Mucosa of descending colon (tissue), 3 donors: ENCODE results near the gene SH2B2. TPM values are rescaled to one million over a fixed set of nuclear protein-coding genes. Genes with fewer than 3 reads are reported as not detected.

ENCODE experiments used
- ATAC-seq: fragments of 200-7000 bp; cut with Tn5 transposase; one replicate; pipeline ENCODE4 v1.9.1; 2020; ENCODE audit warnings: mild to moderate bottlenecking, moderate library complexity
- DNase-seq, 3 donors: peaks; one replicate each; pipeline ENCODE4 v3.0.0-alpha.2; 2020
- H3K36me3 ChIP-seq: fragments of 200-600 bp; one replicate; pipeline ENCODE4 v1.8.0; 2021; ENCODE audit warnings: low read depth, mild to moderate bottlenecking
- H3K4me1 ChIP-seq: fragments of 200-600 bp; one replicate; pipeline ENCODE4 v1.8.0; 2021; ENCODE audit warnings: low read depth, mild to moderate bottlenecking
- H3K4me3 ChIP-seq: fragments of 200-600 bp; one replicate; pipeline ENCODE4 v1.8.0; 2021; ENCODE audit warnings: mild to moderate bottlenecking
- H3K9me3 ChIP-seq: fragments of 200-600 bp; one replicate; pipeline ENCODE4 v1.8.0; 2021; ENCODE audit warnings: mild to moderate bottlenecking
- intact Hi-C, 2 donors: fragments of 100-400 bp; cut with DNase I in 1 of 2; cut with micrococcal nuclease in 1 of 2; formaldehyde crosslinking; loops; one replicate each; pipeline versions ENCODE4 v1.11.0 to v1.11.1; 2022; cut with DNase I, micrococcal nuclease
- total RNA-seq, 3 donors: library from RNA; stranded (reverse); fragmentation: NEBNext Ultra II Directional in 2 of 3; extraction: Animal tissue kit (Norgen Biotek cat#: 25700) in 2 of 3; gene quantifications; one replicate each; pipeline versions ENCODE4 v1.2.1 to v1.2.4, GENCODE V29; 2021 to 2023
- TF ChIP-seq, protein P1 (sequence below): fragments of 200-600 bp; IDR thresholded peaks from one replicate; pipeline ENCODE4 v1.8.0; 2022; ENCODE audit warnings: antibody characterized with exemption, mild to moderate bottlenecking
- donor health status: DM: no; HTN: no; CAD: no; lungs with moderate emphysema.
- donor health status: DM: no; HTN: no; CAD: no.
- donor health status: DM: no; HTN: yes; CAD: no.

Gene SH2B2
- total RNA-seq, 3 donors from 2014 or later, result 2.3 to 3.7 (median 2.7) TPM

DNA sequence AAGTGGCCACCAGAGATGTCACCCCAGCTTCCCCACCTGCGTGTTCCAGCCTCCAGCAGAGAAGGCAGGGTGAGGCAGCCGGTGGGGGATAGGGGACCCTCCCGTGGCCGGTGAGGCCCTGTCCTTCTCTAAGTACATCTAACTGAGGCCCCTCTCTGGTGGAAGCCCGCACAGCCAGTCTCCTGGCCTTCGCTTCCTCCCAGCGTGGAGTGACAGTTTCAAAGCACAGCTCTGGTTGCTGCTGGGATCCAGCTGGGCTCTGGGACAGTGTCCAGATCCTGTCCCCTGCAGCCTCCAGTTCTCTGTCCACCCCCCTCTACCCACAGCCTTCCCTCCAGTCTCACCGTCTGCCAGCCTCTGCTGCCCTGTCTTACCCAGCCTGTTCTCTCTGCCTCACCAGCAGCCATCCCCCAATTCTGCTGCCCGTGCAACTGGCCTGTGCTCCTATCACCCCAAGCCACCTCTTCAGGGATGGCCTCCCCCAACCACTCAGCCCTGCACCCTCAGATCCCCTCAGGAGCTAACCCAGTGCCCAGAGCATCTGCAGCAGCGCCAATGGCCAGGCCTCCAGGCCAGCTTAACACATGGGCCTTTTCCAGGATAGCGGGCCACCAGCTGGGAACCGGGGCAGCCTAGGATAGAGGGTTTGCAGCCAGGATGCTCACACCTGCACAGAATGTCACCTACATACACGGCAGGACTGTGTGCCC lies 16.3 kb upstream of the SH2B2 start:
- intact Hi-C loops, result loop anchor here (5.0 kb wide), 2 partner anchors 668 to 728 kb away; no protein-coding TSS in a partner anchor
- H3K9me3 ChIP-seq, result no peaks in the 10 kb centered on the region
- no peaks in the 10 kb centered on the region for H3K36me3 ChIP-seq
- DNase-seq (no peak), ATAC-seq (no peak)
- peaks cover 13% of the 10 kb centered on the region for H3K4me1 ChIP-seq
- no peak overlapping the region for H3K4me3 ChIP-seq
- TF ChIP-seq, protein P1, sequence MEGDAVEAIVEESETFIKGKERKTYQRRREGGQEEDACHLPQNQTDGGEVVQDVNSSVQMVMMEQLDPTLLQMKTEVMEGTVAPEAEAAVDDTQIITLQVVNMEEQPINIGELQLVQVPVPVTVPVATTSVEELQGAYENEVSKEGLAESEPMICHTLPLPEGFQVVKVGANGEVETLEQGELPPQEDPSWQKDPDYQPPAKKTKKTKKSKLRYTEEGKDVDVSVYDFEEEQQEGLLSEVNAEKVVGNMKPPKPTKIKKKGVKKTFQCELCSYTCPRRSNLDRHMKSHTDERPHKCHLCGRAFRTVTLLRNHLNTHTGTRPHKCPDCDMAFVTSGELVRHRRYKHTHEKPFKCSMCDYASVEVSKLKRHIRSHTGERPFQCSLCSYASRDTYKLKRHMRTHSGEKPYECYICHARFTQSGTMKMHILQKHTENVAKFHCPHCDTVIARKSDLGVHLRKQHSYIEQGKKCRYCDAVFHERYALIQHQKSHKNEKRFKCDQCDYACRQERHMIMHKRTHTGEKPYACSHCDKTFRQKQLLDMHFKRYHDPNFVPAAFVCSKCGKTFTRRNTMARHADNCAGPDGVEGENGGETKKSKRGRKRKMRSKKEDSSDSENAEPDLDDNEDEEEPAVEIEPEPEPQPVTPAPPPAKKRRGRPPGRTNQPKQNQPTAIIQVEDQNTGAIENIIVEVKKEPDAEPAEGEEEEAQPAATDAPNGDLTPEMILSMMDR, result no peak

DNA sequence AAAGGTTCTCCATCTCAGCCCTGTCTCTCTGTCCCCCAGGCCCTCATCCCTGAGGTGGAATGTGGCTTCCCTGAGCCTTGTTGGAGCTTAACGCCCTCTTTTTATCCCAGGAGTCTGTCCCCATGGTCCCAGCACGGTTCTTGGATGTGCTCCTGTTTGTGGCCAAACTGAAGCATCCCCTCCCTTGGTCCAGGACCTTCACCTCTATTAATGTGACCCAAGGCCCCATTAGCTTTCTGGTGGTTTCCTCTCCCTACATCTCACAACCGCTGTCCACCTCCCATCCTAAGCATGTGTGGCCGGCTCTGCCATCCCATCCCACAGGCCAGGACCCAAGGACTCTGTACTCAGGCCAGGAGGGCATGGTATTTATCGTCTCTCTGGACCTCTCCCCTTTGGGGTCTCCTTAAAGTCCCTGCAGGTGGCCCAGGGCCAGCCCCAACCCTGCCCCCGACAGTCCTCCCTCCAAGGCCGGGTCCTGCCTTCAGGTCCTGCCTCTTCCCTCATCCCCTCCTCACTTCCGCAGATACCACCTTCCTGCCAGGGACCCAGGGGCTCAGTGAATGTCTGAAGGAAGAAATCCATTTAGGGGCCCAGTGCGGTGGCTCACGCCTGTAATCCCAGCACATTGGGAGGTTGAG lies 15.4 kb upstream of the SH2B2 start:
- intact Hi-C loops, result loop anchor here (5.0 kb wide), 2 partner anchors 669 to 729 kb away; no protein-coding TSS in a partner anchor
- peaks cover 14% of the 10 kb centered on the region for H3K4me1 ChIP-seq
- H3K36me3 ChIP-seq, result no peaks in the 10 kb centered on the region
- no peaks in the 10 kb centered on the region for H3K9me3 ChIP-seq
- no peak for DNase-seq
- ATAC-seq, result no peak
- no peak overlapping the region for H3K4me3 ChIP-seq
- TF ChIP-seq, protein P1, result no peak

DNA sequence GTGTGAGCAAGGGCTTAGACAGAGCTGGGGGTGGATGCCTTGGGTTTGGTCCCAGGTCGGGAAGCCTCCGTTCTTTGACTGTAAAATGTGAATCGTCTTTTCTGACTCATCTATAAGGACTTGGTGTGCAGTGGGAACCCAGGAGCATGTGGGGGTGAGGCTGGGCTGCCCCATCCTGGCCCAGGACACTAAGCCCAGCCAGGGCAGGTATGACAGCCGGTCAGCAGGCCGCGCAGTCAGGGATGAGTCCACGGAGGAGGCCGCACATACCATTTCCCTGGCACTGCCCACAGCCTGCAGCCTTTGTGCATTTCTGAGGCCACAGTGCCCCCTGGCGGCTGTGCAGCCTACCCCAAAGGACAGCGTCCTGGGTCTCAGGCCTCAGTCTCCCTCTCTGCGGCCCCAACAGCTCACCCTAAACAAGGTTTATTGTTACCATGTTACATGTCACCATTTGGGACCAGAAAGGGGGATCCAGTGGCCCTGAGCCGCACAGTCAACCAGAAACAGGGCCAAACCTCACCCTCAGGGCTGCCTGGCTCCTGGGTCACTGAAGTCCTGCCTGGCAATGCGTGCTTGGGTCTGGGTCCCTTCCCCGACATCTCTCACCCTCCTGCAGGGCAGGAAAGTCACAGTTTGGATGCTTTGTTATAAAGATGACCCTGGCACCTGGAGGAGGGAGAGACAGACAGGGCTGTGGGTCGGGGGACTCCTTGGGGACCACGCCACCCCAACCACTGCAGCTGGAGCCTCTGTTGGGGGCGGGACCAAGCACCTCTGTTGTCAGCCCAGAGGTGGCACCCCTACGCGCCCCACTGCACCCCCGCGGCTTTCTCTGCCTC lies 14.4 kb upstream of the SH2B2 start:
- intact Hi-C loops, result loop anchor here (5.0 kb wide), 2 partner anchors 670 to 730 kb away; no protein-coding TSS in a partner anchor
- Histone ChIP-seq H3K9me3 (no peaks in the 10 kb centered on the region), H3K4me3 (no peak overlapping the region), H3K4me1 (peaks cover 14% of the 10 kb centered on the region), H3K36me3 (no peaks in the 10 kb centered on the region)
- TF ChIP-seq, protein P1, result peak; percentile 86
- ATAC-seq (peak; percentile 79), DNase-seq (peak; percentile 76 to 90 (median 87))

DNA sequence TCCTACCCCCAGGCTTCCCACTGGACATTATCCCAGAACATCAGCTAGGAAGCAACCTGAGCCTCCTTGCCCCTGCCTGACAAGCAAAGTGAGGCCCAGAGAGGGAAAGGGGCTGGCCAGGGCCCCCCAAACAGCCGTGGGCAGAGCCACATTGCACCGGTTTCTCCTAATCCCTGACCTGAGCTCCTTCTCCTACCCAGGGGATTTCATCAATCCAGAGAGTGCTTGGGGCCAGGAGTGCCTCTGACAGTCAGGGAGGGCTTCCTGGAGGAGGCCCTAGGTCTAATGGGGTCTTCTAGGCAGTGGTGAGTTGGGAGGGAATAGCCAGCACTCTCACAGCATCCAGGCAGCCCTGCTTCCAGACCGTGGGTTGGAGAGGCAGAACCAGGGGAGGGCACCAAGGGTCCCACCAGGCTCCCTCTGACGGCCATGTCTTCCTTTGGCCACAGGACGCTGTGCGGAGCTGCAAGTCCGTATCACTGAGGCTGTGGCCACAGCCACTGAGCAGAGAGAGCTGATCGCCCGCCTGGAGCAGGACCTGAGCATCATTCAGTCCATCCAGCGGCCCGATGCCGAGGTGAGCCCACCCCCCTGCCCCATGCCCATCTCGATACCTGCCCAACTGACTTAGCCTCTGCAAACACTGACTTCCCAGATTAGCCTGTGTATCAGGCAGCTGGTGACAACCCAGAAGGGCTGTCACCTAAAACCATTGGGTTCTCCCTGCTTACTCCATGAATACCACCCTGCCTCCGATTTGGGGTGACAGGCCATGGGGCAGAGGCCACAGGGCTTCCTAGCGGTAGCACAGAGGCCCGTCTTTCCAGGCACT lies 13.5 kb upstream of the SH2B2 start:
- Histone ChIP-seq H3K36me3 (no peaks in the 10 kb centered on the region), H3K4me3 (no peak overlapping the region), H3K9me3 (no peaks in the 10 kb centered on the region), H3K4me1 (peaks cover 14% of the 10 kb centered on the region)
- no peak for ATAC-seq
- TF ChIP-seq, protein P1, result no peak
- no peak for DNase-seq
- intact Hi-C loops, result loop anchor here (5.0 kb wide), 2 partner anchors 671 to 731 kb away; no protein-coding TSS in a partner anchor
